Ovary (tissue), 9 donors: ENCODE measurements around the gene SH2D4B. TPM values are rescaled to one million over a fixed set of nuclear protein-coding genes. Genes with fewer than 3 reads are reported as not detected.

Source experiments
- DNase-seq, 5 donors: peaks; one replicate each; pipeline ENCODE4 v3.0.0-alpha.2; 2019 to 2020
- H3K27ac ChIP-seq, 2 donors: fragments of 200-600 bp; one replicate each; pipeline versions ENCODE4 v1.5.1 to v1.8.0; 2019 to 2022
- H3K27me3 ChIP-seq: fragments of 200-600 bp; one replicate; pipeline ENCODE4 v1.8.0; 2022
- H3K36me3 ChIP-seq: fragments of 200-600 bp; sonication (generic); one replicate; pipeline ENCODE4 v1.5.1; 2019
- H3K4me1 ChIP-seq: one replicate; pipeline ENCODE4 v1.8.1; 2013; ENCODE audit warnings: mild to moderate bottlenecking, moderate library complexity; ENCODE audit not compliant: insufficient read depth
- H3K4me3 ChIP-seq: fragments of 200-600 bp; sonication (generic); one replicate; pipeline ENCODE4 v1.5.1; 2017
- H3K9me3 ChIP-seq, 2 donors: fragments of 200-600 bp in 1 of 2; sonication (generic) in 1 of 2; one replicate each; pipeline versions ENCODE4 v1.5.1 to v1.8.1; 2013 to 2019; ENCODE audit warnings: mild to moderate bottlenecking in 1 of 2, moderate library complexity in 1 of 2
- CTCF ChIP-seq, 3 donors: fragments of 450-650 bp in 2 of 3; fragments of 200-600 bp in 1 of 3; IDR thresholded peaks; one replicate each; pipeline versions ENCODE4 v1.5.1 to v1.8.0; 2016 to 2022; ENCODE audit warnings: antibody characterized with exemption in 3 of 3, mild to moderate bottlenecking in 1 of 3
- EP300 ChIP-seq: sonication (generic); formaldehyde crosslinking; IDR thresholded peaks from one replicate; pipeline ENCODE4 v1.6.1; 2017; ENCODE audit warnings: antibody characterized with exemption
- POLR2A ChIP-seq: fragments of 450-650 bp; IDR thresholded peaks from one replicate; pipeline ENCODE4 v1.6.1; 2017; ENCODE audit warnings: antibody characterized with exemption, mild to moderate bottlenecking, moderate library complexity
- WGBS, 3 donors: extraction: QIAGEN DNeasy Blood & Tissue Kit in 1 of 3; methylation state at CpG; one replicate each; pipeline versions ENCODE4 v1.1.5 to v1.1.7; 2013 to 2017; 5-methylcytosine and 5-hydroxymethylcytosine counted together
- intact Hi-C, 4 donors: fragments of 100-400 bp; cut with DNase I; formaldehyde crosslinking; loops; one replicate each; pipeline versions ENCODE4 v1.11.0 to v1.15.1; 2022 to 2023
- polyA plus RNA-seq, 2 donors: library from polyadenylated mRNA; stranded (reverse); fragments of 200-250 nt in 1 of 2; fragments of 350-450 nt in 1 of 2; fragmentation: Illumina TruSeq in 1 of 2; extraction: RNeasy Lipid Tissue Mini Kit (QIAGEN cat#74804) in 1 of 2; gene quantifications; one replicate each; pipeline ENCODE4 v1.2.3, GENCODE V29; 2013 to 2014
- total RNA-seq, 7 donors: library from RNA; depleted of rRNA in 2 of 7; stranded (reverse); fragments of >200 nt in 2 of 7; fragmentation: NEBNext Ultra II Directional in 3 of 7; extraction: Animal tissue kit (Norgen Biotek cat#: 25700) in 3 of 7; gene quantifications; one replicate each; pipeline versions ENCODE4 v1.1.0 to v1.2.4, GENCODE V29; 2016 to 2023
- donor health status: DM: no; HTN: no; CAD: no; lungs with moderate emphysema.
- donor health status: DM: no; HTN: no; CAD: no.
- donor health status: Bipolar disorder and iron deficiency.
- donor health status: DM: yes; HTN: yes; CAD: no.
- donor health status: DM: no; HTN: no; CAD: no.
- donor health status: DM: yes; HTN: yes; CAD: no.

SH2D4B gene
- total and polyA plus RNA-seq, 9 donors: 0.05 to 0.53 (median 0.10) TPM; not detected in 5

- DNase-seq: no peak
- WGBS, 3 donors: 58 to 75% (median 75%) methylated on average over 6 of the region's 6 CpGs
- Histone ChIP-seq H3K9me3 (no peaks in the 10 kb centered on the region), H3K4me1 (no peaks in the 10 kb centered on the region), H3K27me3 (no peaks in the 10 kb centered on the region), H3K27ac (no peak overlapping the region), H3K4me3 (no peak overlapping the region), H3K36me3 (no peaks in the 10 kb centered on the region)
- intact Hi-C loops: no loop called here
- TF ChIP-seq POLR2A (no peak), EP300 (no peak), CTCF (IDR thresholded peaks at IDR 0.05) (no peak)
Observed at GRCh38 chr10:80686734-80687475, 149.2 kb downstream of the SH2D4B start.

- Histone ChIP-seq H3K9me3 (no peaks in the 10 kb centered on the region), H3K4me1 (no peaks in the 10 kb centered on the region), H3K27me3 (no peaks in the 10 kb centered on the region), H3K4me3 (no peak overlapping the region), H3K27ac (no peak overlapping the region), H3K36me3 (no peaks in the 10 kb centered on the region)
- intact Hi-C loops: no loop called here
- TF ChIP-seq CTCF (IDR thresholded peaks at IDR 0.05) (no peak), POLR2A (no peak), EP300 (no peak)
- 87 to 92% (median 88%) methylated on average over 1 of the region's 1 CpG for WGBS, 3 donors
- DNase-seq: no peak
Observed at GRCh38 chr10:80687476-80687789, 149.7 kb downstream of the SH2D4B start.

- no peak overlapping the region for H3K4me3 ChIP-seq
- intact Hi-C loops: no loop called here
- H3K9me3 ChIP-seq: no peaks in the 10 kb centered on the region
- H3K27me3 ChIP-seq: no peaks in the 10 kb centered on the region
- no peak overlapping the region for H3K27ac ChIP-seq
- no peaks in the 10 kb centered on the region for H3K4me1 ChIP-seq
- no peak for DNase-seq
- no peaks in the 10 kb centered on the region for H3K36me3 ChIP-seq
- TF ChIP-seq CTCF (IDR thresholded peaks at IDR 0.05): no peak
- TF ChIP-seq POLR2A: no peak
- TF ChIP-seq EP300: no peak
Observed at GRCh38 chr10:80690434-80690833, 152.7 kb downstream of the SH2D4B start.

- H3K4me3 ChIP-seq: no peak overlapping the region
- no peaks in the 10 kb centered on the region for H3K27me3 ChIP-seq
- H3K4me1 ChIP-seq: no peaks in the 10 kb centered on the region
- no peaks in the 10 kb centered on the region for H3K9me3 ChIP-seq
- intact Hi-C loops: no loop called here
- TF ChIP-seq POLR2A (no peak), CTCF (IDR thresholded peaks at IDR 0.05) (no peak), EP300 (no peak)
- no peak overlapping the region for H3K27ac ChIP-seq
- no peaks in the 10 kb centered on the region for H3K36me3 ChIP-seq
- DNase-seq: no peak
Observed at GRCh38 chr10:80691441-80691840, 153.7 kb downstream of the SH2D4B start.
